Measurements from ENCODE around the gene ZNF275. TPM values are rescaled to one million over a fixed set of nuclear protein-coding genes. Genes with fewer than 3 reads are reported as not detected.

The ZNF275 gene
- total RNA-seq, 1 experiment from 2014 or later = 16.9 TPM

GRCh38 chrX:153342762-153343558 lies 9.0 kb downstream of the ZNF275 start:
- Histone ChIP-seq H3K27me3 (replicated peaks; ENCODE audit: insufficient read depth, low read depth, low read length, poor library complexity) (no peaks in the 10 kb centered on the region), H3K9me3 (ENCODE audit: low read depth, low read length, poor library complexity, severe bottlenecking) (no peaks in the 10 kb centered on the region), H3K36me3 (ENCODE audit: insufficient read depth, low read length, poor library complexity, severe bottlenecking) (peaks cover 27% of the 10 kb centered on the region), H3K4me3 (ENCODE audit: low read depth, low read length, poor library complexity, severe bottlenecking) (no peak overlapping the region), H3K27ac (ENCODE audit: low read depth, low read length, poor library complexity, severe bottlenecking) (no peak overlapping the region), H3K4me1 (ENCODE audit: insufficient read depth, low read length, poor library complexity, severe bottlenecking) (peaks cover 7% of the 10 kb centered on the region)
- ChIA-PET POLR2A (ENCODE audit: low non-redundant PET) (no interaction called here), CTCF (no interaction called here)
- DNase-seq (ENCODE audit: low spot score) = no peak
- intact Hi-C loops (cut with micrococcal nuclease; ENCODE audit: unreplicated experiment) = no loop called here
- no peak for TF ChIP-seq CTCF (conservative IDR thresholded peaks at IDR 0.05; ENCODE audit: low read depth, low read length)
- TF ChIP-seq EZH2 (IDR thresholded peaks at IDR 0.05; ENCODE audit: borderline replicate concordance, low read depth, low read length, poor library complexity, severe bottlenecking) = no peak
- no TSS peak for BruUV-seq (replicated peaks)

DNA sequence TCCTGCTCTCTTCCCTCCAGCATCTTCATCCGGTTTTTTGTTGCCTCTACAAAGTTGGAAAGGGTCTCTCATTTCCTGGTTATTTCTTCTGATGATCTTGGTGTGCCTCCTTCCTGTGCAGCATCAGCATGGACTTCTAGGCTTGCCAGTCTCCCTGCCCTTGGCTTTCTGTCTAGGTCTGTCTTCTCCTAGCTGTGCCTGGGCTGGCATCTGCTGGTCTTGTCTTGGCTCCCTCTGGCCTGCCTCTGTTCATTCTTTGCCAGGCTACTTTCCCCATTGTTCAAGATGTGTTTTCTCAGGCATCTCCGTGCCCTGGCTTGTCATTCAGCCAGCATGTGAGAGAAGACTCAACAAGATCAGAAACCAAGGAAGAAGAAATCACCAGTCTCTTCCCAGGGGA lies 9.7 kb downstream of the ZNF275 start:
- peaks cover 30% of the 10 kb centered on the region for H3K36me3 ChIP-seq (ENCODE audit: insufficient read depth, low read length, poor library complexity, severe bottlenecking)
- ChIA-PET POLR2A (ENCODE audit: low non-redundant PET) (no interaction called here), CTCF (no interaction called here)
- no peak overlapping the region for H3K27ac ChIP-seq (ENCODE audit: low read depth, low read length, poor library complexity, severe bottlenecking)
- H3K4me3 ChIP-seq (ENCODE audit: low read depth, low read length, poor library complexity, severe bottlenecking) = no peak overlapping the region
- no peak for TF ChIP-seq CTCF (conservative IDR thresholded peaks at IDR 0.05; ENCODE audit: low read depth, low read length)
- H3K27me3 ChIP-seq (replicated peaks; ENCODE audit: insufficient read depth, low read depth, low read length, poor library complexity) = no peaks in the 10 kb centered on the region
- DNase-seq (ENCODE audit: low spot score) = no peak
- no peaks in the 10 kb centered on the region for H3K9me3 ChIP-seq (ENCODE audit: low read depth, low read length, poor library complexity, severe bottlenecking)
- no TSS peak for BruUV-seq (replicated peaks)
- intact Hi-C loops (cut with micrococcal nuclease; ENCODE audit: unreplicated experiment) = no loop called here
- H3K4me1 ChIP-seq (ENCODE audit: insufficient read depth, low read length, poor library complexity, severe bottlenecking) = peaks cover 5% of the 10 kb centered on the region

DNA sequence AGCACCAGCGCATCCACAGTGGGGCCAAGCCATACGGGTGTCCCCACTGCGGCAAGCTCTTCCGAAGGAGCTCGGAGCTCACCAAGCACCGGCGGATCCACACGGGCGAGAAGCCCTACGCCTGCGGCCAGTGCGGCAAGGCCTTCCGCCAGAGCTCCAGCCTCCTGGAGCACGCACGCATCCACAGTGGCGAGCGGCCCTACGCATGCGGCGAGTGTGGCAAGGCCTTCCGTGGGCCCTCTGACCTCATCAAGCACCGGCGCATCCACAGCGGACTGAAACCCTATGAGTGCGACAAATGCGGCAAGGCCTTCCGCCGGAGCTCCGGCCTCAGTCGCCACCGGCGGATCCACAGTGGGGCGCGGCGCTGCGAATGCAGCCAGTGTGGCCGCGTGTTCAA lies 13.6 kb downstream of the ZNF275 start:
- TF ChIP-seq CTCF (conservative IDR thresholded peaks at IDR 0.05; ENCODE audit: low read depth, low read length) (no peak), EZH2 (IDR thresholded peaks at IDR 0.05; ENCODE audit: borderline replicate concordance, low read depth, low read length, poor library complexity, severe bottlenecking) (no peak)
- intact Hi-C loops (cut with micrococcal nuclease; ENCODE audit: unreplicated experiment) = no loop called here
- no TSS peak for BruUV-seq (replicated peaks)
- Histone ChIP-seq H3K4me3 (ENCODE audit: low read depth, low read length, poor library complexity, severe bottlenecking) (no peak overlapping the region), H3K27me3 (replicated peaks; ENCODE audit: insufficient read depth, low read depth, low read length, poor library complexity) (no peaks in the 10 kb centered on the region), H3K9me3 (ENCODE audit: low read depth, low read length, poor library complexity, severe bottlenecking) (no peaks in the 10 kb centered on the region), H3K36me3 (ENCODE audit: insufficient read depth, low read length, poor library complexity, severe bottlenecking) (peaks cover 19% of the 10 kb centered on the region), H3K4me1 (ENCODE audit: insufficient read depth, low read length, poor library complexity, severe bottlenecking) (no peaks in the 10 kb centered on the region), H3K27ac (ENCODE audit: low read depth, low read length, poor library complexity, severe bottlenecking) (no peak overlapping the region)
- no peak for DNase-seq (ENCODE audit: low spot score)
- ChIA-PET CTCF (no interaction called here), POLR2A (ENCODE audit: low non-redundant PET) (no interaction called here)
